GM21367 (cell line): ENCODE data around the gene TEX19.
"Not testable (repeated sequence)": the region's sequence is repeated elsewhere in the genome, so short reads cannot be mapped to it uniquely, and the experiment has no call there.

ENCODE experiments used
- ATAC-seq: cut with Tn5 transposase; IDR thresholded peaks from one replicate; pipeline ENCODE4 v1.9.1; 2021; ENCODE audit not compliant: unreplicated experiment

The TEX19 gene

DNA sequence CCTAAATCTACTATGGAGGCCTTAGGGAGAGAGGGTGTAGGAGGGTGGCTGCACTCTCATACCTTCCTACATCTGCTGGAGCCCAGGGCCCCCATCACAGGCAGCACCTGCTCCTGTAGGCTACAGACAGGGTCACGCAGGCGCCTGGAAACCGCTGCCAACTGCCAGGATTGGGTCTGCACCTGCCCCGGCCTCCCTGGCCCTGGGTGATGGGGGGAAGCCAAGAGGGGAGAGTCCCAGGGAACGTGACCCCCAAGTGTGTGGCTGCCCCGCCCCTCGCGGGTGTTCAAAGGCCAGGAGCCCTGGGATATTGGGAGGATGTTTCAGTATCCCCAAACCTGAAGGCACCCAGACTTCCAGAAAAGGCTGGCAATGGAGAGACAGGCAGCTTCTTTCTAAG is 5.6 kb upstream of the TEX19 start:
- ATAC-seq, result no peak

DNA sequence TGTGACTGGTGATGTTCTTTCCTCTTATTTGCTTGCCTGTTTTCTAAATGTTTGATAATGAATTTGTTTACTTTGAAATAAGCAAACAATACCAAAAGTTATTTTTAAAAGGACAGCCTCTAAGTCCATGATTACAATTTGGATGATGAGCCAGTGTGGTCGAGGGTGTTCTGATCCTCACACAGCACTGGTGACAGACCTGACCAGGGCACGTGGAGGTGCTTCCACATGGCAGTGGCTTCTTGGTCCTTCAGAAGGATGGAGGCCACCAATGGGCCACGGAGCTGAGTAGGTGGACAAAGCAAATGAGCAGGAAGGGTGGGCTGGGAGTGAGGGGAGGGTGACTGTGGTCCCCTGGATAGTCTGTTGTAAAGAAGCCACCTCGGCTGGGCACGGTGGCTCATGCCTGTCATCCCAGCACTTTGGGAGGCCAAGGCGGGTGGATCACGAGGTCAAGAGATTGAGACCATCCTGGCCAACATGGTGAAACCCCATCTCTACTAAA is 4.2 kb upstream of the TEX19 start:
- ATAC-seq, result no peak

DNA sequence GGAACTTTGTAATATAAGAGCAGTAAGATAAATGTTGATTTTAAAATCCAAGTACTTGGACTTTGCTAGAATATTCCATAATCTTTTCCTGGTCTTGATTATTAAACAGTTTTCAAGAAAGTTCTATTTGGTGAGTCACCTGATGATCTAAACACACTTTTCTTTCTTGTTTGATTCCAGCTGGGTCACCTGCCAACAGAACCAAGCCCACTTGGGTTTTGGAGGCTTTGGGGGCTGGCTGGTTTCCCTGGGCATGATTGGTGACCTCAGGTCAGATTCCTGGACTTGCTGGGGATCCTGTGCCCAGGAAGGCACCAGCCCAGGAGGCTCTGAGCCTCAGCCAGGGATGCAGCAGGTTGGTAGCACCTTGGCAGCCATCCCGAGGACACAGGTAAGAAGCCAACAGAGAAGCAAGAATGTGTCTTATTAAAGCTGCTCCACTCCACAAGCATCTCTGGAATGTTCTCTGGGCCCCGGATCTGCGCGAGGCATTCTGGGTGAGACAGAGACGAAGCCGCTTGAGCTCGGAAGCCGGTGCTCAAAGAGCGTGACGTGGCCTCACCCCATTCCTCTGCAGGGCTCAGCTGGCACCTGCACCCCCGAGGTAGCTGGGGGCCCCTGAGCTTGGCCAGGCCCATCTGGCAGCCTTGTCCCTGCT is 3.1 kb upstream of the TEX19 start:
- ATAC-seq, result no peak

DNA sequence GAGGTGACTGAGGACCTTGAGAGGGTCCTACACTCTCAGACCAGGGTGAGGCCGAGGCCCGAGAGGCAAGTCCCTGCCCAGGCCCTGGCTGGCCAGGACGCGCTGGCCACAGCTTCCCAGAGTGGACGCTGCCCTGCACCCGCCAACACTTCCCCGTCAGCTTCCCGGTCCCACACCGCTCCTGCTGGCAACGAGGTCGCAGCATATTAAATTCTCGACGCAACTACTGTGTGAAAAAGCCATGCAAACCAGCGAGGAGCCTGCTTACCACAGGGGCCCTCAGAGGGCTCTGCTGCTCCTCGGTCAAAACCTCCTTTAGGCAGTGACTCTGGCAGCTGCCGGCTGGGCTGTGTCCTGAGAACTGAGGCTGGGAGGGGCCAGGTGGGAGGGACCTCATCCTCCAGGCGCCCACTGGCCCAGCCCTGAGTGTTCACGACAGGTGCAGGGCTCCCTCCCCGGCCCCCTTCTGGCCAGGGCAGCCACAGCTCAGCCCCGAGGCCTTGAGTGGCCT is 2.1 kb upstream of the TEX19 start:
- ATAC-seq, result no peak

DNA sequence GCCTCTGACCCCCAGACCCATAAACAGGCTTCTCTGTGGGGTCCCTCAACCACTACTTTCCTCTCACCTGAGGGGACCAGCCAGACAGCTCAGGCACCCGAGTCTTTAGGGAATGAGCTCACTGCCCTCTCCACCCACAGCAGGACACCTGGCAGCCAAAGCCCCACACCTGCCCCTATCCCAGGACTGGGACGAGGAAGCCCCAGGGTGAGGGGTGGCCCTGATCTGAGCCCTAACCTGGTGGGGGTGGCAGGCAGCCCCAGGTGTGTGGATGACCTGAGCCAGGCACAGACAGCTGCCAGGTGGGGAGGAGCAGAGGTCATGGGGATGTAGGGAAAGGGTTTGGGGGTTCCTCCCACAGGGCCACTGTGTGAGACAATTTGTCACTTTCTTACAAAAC is 1.7 kb upstream of the TEX19 start:
- no peak for ATAC-seq

DNA sequence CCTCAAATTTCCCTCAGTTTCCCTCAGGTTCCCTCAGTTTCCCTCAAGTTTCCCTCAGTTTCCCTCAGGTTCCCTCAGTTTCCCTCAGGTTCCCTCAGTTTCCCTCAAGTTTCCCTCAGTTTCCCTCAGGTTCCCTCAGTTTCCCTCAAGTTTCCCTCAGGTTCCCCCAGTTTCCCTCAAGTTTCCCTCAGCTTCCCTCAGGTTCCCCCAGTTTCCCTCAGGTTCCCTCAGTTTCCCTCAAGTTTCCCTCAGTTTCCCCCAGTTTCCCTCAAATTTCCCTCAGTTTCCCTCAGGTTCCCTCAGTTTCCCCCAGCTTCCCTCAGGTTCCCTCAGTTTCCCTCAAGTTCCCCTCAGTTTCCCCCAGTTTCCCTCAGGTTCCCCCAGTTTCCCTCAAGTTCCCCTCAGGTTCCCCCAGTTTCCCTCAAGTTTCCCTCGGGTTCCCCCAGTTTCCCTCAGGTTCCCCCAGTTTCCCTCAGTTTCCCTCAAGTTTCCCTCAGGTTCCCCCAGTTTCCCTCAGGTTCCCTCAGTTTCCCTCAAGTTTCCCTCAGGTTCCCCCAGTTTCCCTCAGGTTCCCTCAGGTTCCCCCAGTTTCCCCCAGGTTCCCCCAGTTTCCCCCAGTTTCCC is 516 bp downstream of the TEX19 start:
- ATAC-seq, result not testable (repeated sequence)

DNA sequence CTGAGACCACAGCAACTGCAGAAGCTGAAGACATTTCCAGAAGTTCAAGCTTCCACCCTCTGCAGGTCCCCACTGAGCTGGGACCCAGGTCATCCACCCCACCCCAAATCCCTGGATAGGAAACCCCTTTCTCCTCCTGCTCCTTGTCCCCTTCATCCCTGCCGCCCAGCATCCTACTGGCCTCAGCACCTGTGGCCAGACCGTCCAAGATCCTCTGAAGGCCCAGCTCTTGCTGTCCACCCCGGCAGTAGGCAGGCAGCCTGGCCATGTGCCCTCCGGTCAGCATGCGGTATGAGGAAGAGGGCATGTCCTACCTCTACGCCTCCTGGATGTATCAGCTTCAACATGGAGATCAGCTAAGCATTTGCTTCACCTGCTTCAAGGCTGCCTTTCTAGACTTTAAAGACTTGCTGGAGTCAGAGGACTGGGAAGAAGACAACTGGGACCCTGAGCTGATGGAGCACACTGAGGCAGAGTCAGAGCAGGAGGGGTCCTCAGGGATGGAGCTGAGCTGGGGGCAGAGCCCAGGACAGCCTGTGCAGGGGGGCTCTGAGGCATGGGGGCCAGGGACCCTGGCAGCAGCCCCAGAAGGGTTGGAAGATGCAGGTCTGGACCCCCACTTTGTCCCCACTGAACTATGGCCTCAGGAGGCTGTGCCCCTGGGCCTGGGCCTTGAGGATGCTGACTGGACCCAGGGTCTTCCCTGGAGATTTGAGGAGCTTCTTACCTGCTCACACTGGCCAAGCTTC is 3.0 kb downstream of the TEX19 start:
- no peak for ATAC-seq

DNA sequence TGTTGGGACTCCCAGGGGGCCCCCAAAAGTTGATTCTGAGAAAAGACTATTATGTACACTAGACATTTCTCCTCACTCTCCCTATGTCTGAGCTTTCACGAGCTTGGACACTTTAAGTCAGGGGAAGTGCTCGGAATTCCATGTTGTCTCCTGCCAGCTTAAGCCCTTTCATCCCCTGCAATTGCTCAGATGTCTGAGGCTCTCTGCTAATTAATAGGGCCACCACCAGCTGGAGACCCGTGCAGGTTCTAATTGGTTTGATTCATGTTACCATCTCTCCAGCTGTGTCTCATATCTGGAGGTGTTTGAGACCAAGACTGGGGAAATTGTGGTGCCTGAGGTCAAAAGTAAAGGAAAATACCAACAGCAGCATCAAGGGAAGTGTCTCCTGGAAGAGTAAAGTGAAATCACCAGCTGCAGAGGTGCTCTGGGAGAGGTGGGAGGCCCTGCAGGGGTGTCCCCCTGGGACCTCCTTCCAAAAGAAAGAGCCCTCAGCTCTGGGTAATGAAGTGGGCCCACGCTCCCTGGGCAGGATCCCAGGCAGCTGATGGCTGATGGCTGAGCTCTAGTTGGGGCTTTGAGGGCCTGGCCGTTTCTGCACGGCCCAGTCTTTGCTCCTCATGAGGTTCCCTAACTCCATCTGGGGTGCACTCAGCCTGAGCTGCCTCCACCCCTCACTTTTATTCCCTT is 6.7 kb downstream of the TEX19 start:
- ATAC-seq, result no peak

DNA sequence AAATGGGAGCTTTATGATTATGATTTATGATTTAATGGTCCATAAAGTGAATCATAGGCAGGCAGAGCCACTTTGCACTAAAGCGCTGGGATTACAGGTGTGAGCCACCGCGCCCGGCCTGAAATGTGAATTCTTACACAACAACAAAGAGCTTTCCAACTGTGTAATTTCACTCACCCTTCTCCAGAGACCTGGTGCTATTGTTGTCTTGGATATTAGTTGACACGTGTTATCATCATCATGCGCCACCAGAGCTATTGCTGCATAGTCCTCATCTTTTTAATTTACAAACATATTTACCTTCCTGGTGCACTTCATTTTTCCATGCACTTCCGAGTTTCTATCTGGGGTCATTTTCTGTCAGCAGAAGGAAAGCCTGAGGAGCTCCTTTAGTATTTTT is 7.7 kb downstream of the TEX19 start:
- ATAC-seq, result no peak

DNA sequence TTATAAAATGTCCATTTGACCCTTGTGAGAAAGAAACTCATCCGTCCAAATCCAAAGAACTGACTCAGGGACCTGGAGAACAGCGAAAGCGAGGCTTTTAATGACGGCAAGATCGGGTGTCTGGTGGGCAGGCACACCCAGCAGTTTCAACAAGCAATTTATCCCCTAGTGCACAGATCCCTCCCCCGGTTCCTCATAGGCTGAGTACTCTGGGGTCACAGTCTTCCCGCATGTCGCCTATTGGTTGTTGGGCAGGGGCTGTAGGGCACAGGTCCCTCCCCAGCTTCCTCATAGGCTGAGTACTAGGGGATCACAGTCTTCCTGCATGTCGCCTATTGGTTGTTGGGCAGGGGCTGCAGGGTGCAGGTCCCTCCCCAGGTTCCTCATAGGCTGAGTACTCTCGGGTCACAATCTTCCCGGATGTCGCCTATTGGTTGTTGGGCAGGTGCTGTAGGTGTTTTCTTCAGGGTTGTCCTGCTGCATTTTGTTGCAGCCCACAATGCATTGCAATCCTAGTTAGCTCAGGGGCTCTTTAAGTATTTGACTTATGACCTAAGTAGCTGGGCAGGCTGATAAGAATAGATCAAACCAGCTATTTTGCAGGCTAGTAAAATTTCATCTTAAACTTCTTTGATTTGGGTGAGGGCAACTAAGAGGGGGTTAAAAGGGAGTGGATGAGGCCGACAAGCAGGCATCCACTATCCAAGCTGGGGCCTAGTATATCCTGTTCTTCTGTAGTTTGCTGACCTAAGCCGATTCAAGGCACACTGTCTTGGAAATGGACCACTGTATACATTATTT is 8.9 kb downstream of the TEX19 start:
- no peak for ATAC-seq

DNA sequence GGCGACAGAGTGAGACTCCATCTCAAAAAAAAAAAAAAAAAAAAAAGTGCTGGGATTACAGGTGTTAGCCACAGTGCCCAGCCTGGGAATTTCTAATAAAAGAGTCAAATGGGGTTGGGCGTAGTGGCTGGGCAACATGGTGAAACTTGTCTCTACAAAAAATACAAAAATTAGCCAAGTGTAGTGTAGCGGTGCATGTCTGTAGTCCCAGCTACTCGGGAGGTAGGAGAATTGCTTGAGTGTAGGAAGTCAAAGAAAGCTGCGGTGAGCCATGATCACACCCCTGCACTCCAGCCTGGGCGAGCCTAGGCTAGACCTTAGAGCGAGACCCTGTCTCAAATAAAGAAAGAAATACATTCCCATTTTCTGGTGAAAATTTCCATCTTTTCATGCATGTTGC is 10.2 kb downstream of the TEX19 start:
- no peak for ATAC-seq

DNA sequence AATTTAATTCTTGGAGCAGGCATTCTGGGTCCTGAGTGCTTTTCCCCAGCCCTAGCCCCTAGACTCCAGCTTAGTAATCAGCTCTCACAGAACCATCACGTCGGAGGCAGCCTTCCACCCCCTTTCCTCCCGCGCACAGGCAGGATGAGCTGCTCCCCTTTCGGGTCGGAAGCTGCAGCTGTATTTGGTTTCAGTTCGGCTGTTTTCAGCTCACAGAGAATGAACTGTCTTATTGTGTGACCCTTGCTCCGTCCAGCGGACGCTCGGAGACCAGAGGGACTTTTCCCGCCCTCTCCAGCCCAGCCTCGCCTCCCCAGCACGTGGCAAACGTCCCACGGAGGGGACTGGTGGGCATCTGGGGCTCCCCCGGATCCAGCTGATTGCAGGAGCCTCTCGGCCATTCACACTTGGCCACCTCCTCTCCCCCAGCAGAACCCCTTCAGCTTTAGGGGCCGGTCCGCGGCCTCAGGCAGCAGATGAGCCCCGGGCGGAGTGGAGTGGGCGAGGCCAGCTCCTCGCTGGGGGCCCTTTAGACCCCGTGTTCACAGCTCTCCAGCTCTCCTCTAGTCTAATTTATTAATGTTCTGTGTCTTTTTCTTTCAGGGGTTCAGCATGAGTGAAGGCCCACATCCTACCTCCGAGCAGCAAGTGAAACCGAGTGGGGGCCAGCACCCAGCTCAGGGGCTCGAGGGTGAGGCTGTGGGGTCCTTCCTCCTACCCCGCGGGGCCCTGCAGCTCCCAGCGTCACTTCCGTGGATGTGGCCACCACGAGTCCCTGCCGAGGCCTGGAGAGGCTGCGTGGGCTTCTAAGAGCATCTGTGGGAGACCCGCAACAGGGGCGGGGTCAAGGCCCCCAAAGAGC is 11.7 kb downstream of the TEX19 start:
- ATAC-seq, result no peak

DNA sequence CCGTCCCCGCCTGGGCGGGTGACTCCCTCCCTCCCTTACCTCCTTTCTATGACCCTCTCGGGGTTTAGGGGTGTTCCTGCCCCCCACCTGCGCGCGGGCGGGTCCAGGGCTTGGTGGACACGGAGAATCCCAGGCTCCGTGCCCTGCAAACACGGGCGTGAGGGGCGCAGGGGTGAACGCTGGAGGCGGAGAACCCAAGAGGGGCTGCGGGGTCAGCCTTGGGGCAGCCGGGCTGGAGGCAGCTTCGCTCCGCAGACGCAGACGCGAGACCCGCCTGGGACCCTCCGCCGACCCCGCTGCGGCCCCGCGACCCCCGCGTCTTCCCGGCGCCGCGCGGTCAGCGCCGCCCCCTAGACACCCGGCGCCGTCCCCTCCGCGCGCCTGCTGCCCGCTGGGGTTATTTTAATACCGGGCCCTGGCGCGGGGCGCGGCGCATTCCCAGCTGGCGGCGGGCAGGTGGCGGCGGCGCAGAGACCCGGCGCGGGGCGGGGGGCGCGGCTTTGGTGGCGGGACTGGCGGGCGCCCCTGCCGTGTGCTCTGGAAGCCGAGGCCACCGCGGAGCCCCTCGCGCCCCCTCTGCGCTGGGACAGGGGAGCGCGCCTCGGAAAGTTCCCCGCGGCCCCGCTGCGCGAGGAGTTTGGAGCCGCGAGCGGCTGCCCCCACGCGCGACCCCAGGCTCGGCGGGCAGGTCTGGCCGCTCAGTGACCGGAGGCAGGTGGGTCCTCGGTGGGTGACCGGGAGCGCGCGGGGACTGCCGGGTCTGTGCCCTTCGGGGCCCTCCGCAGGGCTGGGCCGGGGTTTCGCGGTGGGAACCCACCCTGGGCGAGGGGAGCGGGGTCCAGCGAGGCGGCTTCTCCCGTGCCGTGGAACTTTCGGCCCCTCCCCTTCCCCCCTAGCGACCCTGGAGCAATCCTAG is 12.5 kb downstream of the TEX19 start, which contains the start of gene UTS2R:
TSS of gene UTS2R (plus strand) at position 433 of the 916 bp plus-strand sequence. CDS start 2,560 bp downstream, outside the sequence.
- no peak for ATAC-seq

DNA sequence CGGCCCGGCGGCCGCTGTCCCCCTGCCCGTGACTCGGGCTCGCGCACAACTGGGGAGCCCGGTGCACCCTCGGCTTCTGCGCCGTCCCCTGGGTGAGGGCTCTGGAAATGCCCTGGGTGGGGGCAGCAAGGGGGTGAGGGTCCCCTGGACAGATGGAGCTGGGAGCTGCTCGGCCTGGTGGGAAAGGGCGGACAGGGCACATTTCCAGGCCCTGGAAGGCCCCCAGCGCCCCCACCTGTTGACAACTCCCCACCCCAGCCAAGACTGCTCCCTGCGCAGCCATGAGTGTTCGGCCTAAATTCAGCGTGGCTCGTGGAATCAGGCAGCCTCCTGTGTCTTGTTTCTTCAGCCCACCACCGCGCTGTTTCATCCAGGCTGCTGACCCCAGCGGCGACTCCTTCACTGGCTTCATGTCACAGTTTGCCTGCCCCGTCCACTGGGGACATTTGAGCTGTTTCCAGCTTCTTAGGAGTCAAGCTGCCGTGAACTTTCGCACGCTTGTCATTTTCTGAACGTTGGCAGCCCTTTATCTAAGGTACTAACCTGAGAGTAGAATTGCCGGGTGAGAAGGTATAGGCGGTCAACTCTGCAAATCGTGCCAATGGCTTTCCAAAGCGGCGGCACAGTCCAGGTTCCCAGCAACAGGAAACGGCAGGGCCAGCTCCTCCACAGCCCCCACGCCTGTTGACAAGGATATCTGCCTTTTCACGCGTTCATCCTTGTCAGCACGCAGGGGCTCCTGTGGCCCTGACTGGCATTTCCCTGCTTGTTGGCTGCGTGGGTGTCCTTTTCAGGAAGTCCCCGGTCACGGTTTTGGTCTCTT is 13.4 kb downstream of the TEX19 start:
- no peak for ATAC-seq

DNA sequence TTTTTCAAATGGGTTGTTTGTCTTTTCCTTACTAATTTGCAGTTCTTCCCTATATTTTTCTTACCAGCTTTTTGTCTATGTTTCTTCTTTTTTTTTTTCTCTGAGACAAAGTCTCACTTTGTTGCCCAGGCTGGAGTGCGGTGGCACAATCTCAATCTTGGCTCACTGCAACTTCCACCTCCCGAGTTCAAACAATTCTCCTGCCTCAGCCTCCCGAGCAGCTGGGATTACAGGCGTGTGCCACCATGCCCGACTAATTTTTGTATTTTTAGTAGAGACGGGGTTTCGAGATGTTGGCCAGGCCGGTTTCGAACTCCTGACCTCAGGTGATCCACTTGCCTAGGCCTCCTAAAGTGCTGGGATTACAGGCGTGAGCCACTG is 14.0 kb downstream of the TEX19 start:
- ATAC-seq, result not testable (repeated sequence)

DNA sequence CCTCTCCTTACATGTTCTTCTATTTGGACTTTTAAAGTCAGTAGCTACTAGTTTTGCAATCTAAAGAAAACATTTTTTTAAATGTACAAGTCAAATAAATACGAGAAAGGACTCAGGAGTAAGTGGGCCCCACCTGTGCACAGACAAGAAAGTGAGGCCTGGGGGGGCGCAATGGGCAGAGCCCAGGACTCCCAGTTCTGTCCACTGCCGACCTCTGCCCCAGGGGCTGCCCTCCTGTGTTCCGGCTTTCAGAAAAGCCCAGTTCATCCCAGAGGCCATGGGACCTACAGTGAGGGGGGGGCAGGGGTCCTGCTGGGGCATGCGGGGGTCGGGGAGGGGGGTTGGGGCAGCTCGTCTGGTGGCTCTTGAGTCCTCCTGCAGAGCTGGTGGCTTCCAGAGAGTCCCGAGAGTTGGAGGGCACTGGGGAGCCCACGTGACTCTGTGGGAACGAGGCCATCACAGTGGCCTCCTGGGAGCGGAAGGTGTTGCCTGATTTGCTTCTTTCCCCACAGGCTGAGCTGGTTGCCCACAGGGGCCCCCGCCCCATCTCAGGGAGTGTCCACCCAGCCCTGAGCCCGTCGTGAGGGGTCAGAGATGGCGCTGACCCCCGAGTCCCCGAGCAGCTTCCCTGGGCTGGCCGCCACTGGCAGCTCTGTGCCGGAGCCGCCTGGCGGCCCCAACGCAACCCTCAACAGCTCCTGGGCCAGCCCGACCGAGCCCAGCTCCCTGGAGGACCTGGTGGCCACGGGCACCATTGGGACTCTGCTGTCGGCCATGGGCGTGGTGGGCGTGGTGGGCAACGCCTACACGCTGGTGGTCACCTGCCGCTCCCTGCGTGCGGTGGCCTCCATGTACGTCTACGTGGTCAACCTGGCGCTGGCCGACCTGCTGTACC is 14.9 kb downstream of the TEX19 start:
- ATAC-seq, result no peak
